ENCODE measurements around the gene DAD1. TPM values are rescaled to one million over a fixed set of nuclear protein-coding genes. Genes with fewer than 3 reads are reported as not detected.

DAD1 gene
- total and polyA plus RNA-seq, 7 experiments from 2014 or later: 68.8 to 777 (median 123) TPM

- Histone ChIP-seq H3K27me3 (ENCODE audit: control insufficient read depth in 2 of 2, insufficient read depth in 2 of 2, low read length in 2 of 2) (no peaks in the 10 kb centered on the region), H3K36me3 (ENCODE audit: control insufficient read depth in 2 of 3, insufficient read depth in 3 of 3, low read length in 3 of 3) (peaks cover 5 to 54% (median 18%) of the 10 kb centered on the region in 3 experiments), H3K9me3 (ENCODE audit: control insufficient read depth in 2 of 3, low read length in 3 of 3) (no peaks in the 10 kb centered on the region), H3K4me1 (ENCODE audit: control insufficient read depth in 2 of 2, insufficient read depth in 2 of 2, low read length in 2 of 2) (peaks cover 10 to 15% of the 10 kb centered on the region in 2 donors), H3K27ac (ENCODE audit: low read depth, low read length) (no peak overlapping the region), H3K4me3 (ENCODE audit: low read length) (no peak overlapping the region)
- peaks cover 15 to 49% (median 22%) of the 10 kb centered on the region in 5 donors for H3K36me3 Mint-ChIP-seq
- H3K27ac Mint-ChIP-seq: peak overlapping the region in 3 of 9 donors; percentile 2 to 44 (median 3)
- peaks cover 23 to 44% (median 33%) of the 10 kb centered on the region in 7 donors for H3K4me1 Mint-ChIP-seq
- H3K9me3 Mint-ChIP-seq: no peaks in the 10 kb centered on the region
- no peaks in the 10 kb centered on the region for H3K27me3 Mint-ChIP-seq
- POLR2A ChIA-PET: interaction anchor here (4.9 kb wide), 1 partner anchor 13 kb away, joined by 61 read pairs; the partner anchor contains the start of gene DAD1
- ATAC-seq (no peak), DNase-seq (no peak)
- CTCF ChIA-PET: interaction anchor here (0.7 to 3.1 kb wide), 2 partner anchors 12 to 19 kb away, joined by 3 to 13 read pairs; partner anchors contain the start of gene DAD1
- intact Hi-C loops (cut with micrococcal nuclease): no loop called here
- H3K4me3 Mint-ChIP-seq: peak overlapping the region in 1 of 10 donors; percentile 26
Observed at GRCh38 chr14:22601996-22602395, 13.0 kb upstream of the DAD1 start.

- peak overlapping the region in 1 of 10 donors; percentile 11 for H3K4me3 Mint-ChIP-seq
- ChIA-PET CTCF (interaction anchor here (0.6 to 3.1 kb wide), 4 partner anchors 11 to 159 kb away, joined by 3 to 15 read pairs (median 8); partner anchors contain the start of gene DAD1), POLR2A (interaction anchor here (0.5 to 4.9 kb wide), 3 partner anchors 13 to 1508 kb away, joined by 3 to 61 read pairs (median 4); partner anchors contain the start of gene DAD1)
- peaks cover 15 to 46% (median 20%) of the 10 kb centered on the region in 5 donors for H3K36me3 Mint-ChIP-seq
- H3K9me3 Mint-ChIP-seq: no peaks in the 10 kb centered on the region
- no peaks in the 10 kb centered on the region for H3K9me3 ChIP-seq (ENCODE audit: control insufficient read depth in 2 of 3, low read length in 3 of 3)
- peaks cover 23 to 44% (median 33%) of the 10 kb centered on the region in 7 donors for H3K4me1 Mint-ChIP-seq
- intact Hi-C loops (cut with micrococcal nuclease): no loop called here
- H3K4me3 ChIP-seq (ENCODE audit: low read length): no peak overlapping the region
- no peaks in the 10 kb centered on the region for H3K27me3 Mint-ChIP-seq
- ATAC-seq: no peak
- peak overlapping the region in 2 of 9 donors; percentile 2 for H3K27ac Mint-ChIP-seq
- no peak for DNase-seq
- peaks cover 10 to 15% of the 10 kb centered on the region in 2 donors for H3K4me1 ChIP-seq (ENCODE audit: control insufficient read depth in 2 of 2, insufficient read depth in 2 of 2, low read length in 2 of 2)
- H3K27me3 ChIP-seq (ENCODE audit: control insufficient read depth in 2 of 2, insufficient read depth in 2 of 2, low read length in 2 of 2): no peaks in the 10 kb centered on the region
- no peak overlapping the region for H3K27ac ChIP-seq (ENCODE audit: low read depth, low read length)
- H3K36me3 ChIP-seq (ENCODE audit: control insufficient read depth in 2 of 3, insufficient read depth in 3 of 3, low read length in 3 of 3): peaks cover 5 to 49% (median 13%) of the 10 kb centered on the region in 3 experiments
Observed at GRCh38 chr14:22601456-22601855, 12.4 kb upstream of the DAD1 start.

- H3K4me3 ChIP-seq (ENCODE audit: low read length): no peak overlapping the region
- peaks cover 12 to 32% (median 14%) of the 10 kb centered on the region in 5 donors for H3K36me3 Mint-ChIP-seq
- peaks cover 10 to 15% of the 10 kb centered on the region in 2 donors for H3K4me1 ChIP-seq (ENCODE audit: control insufficient read depth in 2 of 2, insufficient read depth in 2 of 2, low read length in 2 of 2)
- no peaks in the 10 kb centered on the region for H3K27me3 ChIP-seq (ENCODE audit: control insufficient read depth in 2 of 2, insufficient read depth in 2 of 2, low read length in 2 of 2)
- peaks cover 5 to 36% (median 13%) of the 10 kb centered on the region in 3 experiments for H3K36me3 ChIP-seq (ENCODE audit: control insufficient read depth in 2 of 3, insufficient read depth in 3 of 3, low read length in 3 of 3)
- H3K27me3 Mint-ChIP-seq: peaks cover 0 to 4% (median 0%) of the 10 kb centered on the region in 5 donors
- intact Hi-C loops (cut with micrococcal nuclease): no loop called here
- no peak overlapping the region for H3K27ac Mint-ChIP-seq
- ATAC-seq: no peak
- no peak overlapping the region for H3K27ac ChIP-seq (ENCODE audit: low read depth, low read length)
- ChIA-PET CTCF (interaction anchor here (2.8 to 3.1 kb wide), 2 partner anchors 10 to 30 kb away, joined by 13 to 15 read pairs; partner anchors contain the start of gene DAD1), POLR2A (interaction anchor here (1.3 to 4.9 kb wide), 2 partner anchors 11 to 28 kb away, joined by 4 to 61 read pairs; partner anchors contain the start of gene DAD1)
- no peaks in the 10 kb centered on the region for H3K9me3 ChIP-seq (ENCODE audit: control insufficient read depth in 2 of 3, low read length in 3 of 3)
- DNase-seq: no peak
- H3K9me3 Mint-ChIP-seq: no peaks in the 10 kb centered on the region
- H3K4me1 Mint-ChIP-seq: peaks cover 23 to 44% (median 33%) of the 10 kb centered on the region in 7 donors
- H3K4me3 Mint-ChIP-seq: peak overlapping the region in 7 of 10 donors; percentile 42 to 97 (median 92)
Observed at GRCh38 chr14:22600027-22600426, 11.0 kb upstream of the DAD1 start.

- peaks cover 12 to 25% (median 14%) of the 10 kb centered on the region in 5 donors for H3K36me3 Mint-ChIP-seq
- H3K27me3 ChIP-seq (ENCODE audit: control insufficient read depth in 2 of 2, insufficient read depth in 2 of 2, low read length in 2 of 2): no peaks in the 10 kb centered on the region
- no peak overlapping the region for H3K27ac ChIP-seq (ENCODE audit: low read depth, low read length)
- peaks cover 23 to 44% (median 33%) of the 10 kb centered on the region in 7 donors for H3K4me1 Mint-ChIP-seq
- H3K4me1 ChIP-seq (ENCODE audit: control insufficient read depth in 2 of 2, insufficient read depth in 2 of 2, low read length in 2 of 2): peaks cover 10 to 15% of the 10 kb centered on the region in 2 donors
- H3K27me3 Mint-ChIP-seq: peaks cover 0 to 4% (median 0%) of the 10 kb centered on the region in 5 donors
- ATAC-seq: no peak
- no peaks in the 10 kb centered on the region for H3K9me3 ChIP-seq (ENCODE audit: control insufficient read depth in 2 of 3, low read length in 3 of 3)
- H3K4me3 Mint-ChIP-seq: peak overlapping the region; percentile 89 to 99 (median 96)
- H3K9me3 Mint-ChIP-seq: no peaks in the 10 kb centered on the region
- peak overlapping the region; percentile 88 for H3K4me3 ChIP-seq (ENCODE audit: low read length)
- ChIA-PET CTCF (interaction anchor here (0.6 to 2.8 kb wide), 5 partner anchors 9 to 32 kb away, joined by 3 to 15 read pairs (median 3); partner anchors contain the start of gene DAD1), POLR2A (interaction anchor here (0.6 to 4.9 kb wide), 5 partner anchors 11 to 1710 kb away, joined by 3 to 61 read pairs (median 3); partner anchors contain the start of genes DAD1 and OXA1L)
- intact Hi-C loops (cut with micrococcal nuclease): loop anchor here in 1 of 2 donors (2.0 kb wide), 1 partner anchor 15 kb away; no protein-coding TSS in a partner anchor
- no peak for DNase-seq
- peaks cover 5 to 29% (median 13%) of the 10 kb centered on the region in 3 experiments for H3K36me3 ChIP-seq (ENCODE audit: control insufficient read depth in 2 of 3, insufficient read depth in 3 of 3, low read length in 3 of 3)
- peak overlapping the region in 6 of 9 donors; percentile 49 to 96 (median 91) for H3K27ac Mint-ChIP-seq
Observed at GRCh38 chr14:22599349-22599748, 10.3 kb upstream of the DAD1 start.

- Mint-ChIP-seq H3K9me3 (no peaks in the 10 kb centered on the region), H3K4me1 (peaks cover 23 to 44% (median 35%) of the 10 kb centered on the region in 7 donors), H3K27ac (peak overlapping the region; percentile 76 to 96 (median 91)), H3K36me3 (peaks cover 12 to 24% (median 14%) of the 10 kb centered on the region in 5 donors), H3K27me3 (peaks cover 0 to 9% (median 0%) of the 10 kb centered on the region in 5 donors), H3K4me3 (peak overlapping the region; percentile 89 to 99 (median 96))
- intact Hi-C loops (cut with micrococcal nuclease): loop anchor here in 1 of 2 donors (1.0 to 2.0 kb wide), 3 partner anchors 10 to 54 kb away; partner anchors contain the start of gene DAD1
- H3K36me3 ChIP-seq (ENCODE audit: control insufficient read depth in 2 of 3, insufficient read depth in 3 of 3, low read length in 3 of 3): peaks cover 5 to 27% (median 13%) of the 10 kb centered on the region in 3 experiments
- POLR2A ChIA-PET: interaction anchor here (0.6 to 4.9 kb wide), 8 partner anchors 10 to 1710 kb away, joined by 3 to 61 read pairs (median 3); partner anchors contain the start of genes DAD1 and OXA1L
- no peaks in the 10 kb centered on the region for H3K9me3 ChIP-seq (ENCODE audit: control insufficient read depth in 2 of 3, low read length in 3 of 3)
- ATAC-seq: peak; percentile 60
- peaks cover 10 to 15% of the 10 kb centered on the region in 2 donors for H3K4me1 ChIP-seq (ENCODE audit: control insufficient read depth in 2 of 2, insufficient read depth in 2 of 2, low read length in 2 of 2)
- H3K27me3 ChIP-seq (ENCODE audit: control insufficient read depth in 2 of 2, insufficient read depth in 2 of 2, low read length in 2 of 2): no peaks in the 10 kb centered on the region
- CTCF ChIA-PET: interaction anchor here (0.5 to 2.8 kb wide), 6 partner anchors 9 to 373 kb away, joined by 3 to 15 read pairs (median 3); partner anchors contain the start of gene DAD1
- peak overlapping the region; percentile 74 for H3K27ac ChIP-seq (ENCODE audit: low read depth, low read length)
- H3K4me3 ChIP-seq (ENCODE audit: low read length): peak overlapping the region; percentile 88
- peak in 5 of 9 donors; percentile 11 to 37 (median 16) for DNase-seq
Observed at GRCh38 chr14:22598896-22599244, 9.8 kb upstream of the DAD1 start.
